Measurements from ENCODE around the gene WDPCP. TPM values are rescaled to one million over a fixed set of nuclear protein-coding genes. Genes with fewer than 3 reads are reported as not detected.
"Not testable (repeated sequence)": the region's sequence is repeated elsewhere in the genome, so short reads cannot be mapped to it uniquely, and the experiment has no call there.

WDPCP gene
- total RNA-seq, 1 donor = 16.3 TPM

DNA sequence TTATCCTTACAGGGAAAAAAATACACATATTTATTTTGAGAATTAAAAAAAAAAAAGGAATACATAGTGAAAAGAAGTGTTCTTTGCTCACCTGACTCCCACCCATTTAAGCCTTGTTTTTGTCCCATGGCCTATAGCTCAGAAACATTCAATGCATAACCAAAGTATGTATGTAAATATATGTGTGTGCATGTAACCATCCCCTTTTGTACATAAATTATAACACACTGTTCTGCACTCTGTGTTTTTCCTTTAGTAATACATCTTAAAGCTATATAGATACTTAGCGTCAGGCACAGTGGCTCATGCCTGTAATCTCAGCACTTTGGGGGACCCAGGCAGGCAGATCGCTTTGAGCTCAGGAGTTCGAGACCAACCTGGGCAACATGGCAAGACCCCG is 22.2 kb upstream of the WDPCP start:
- Histone ChIP-seq H3K27ac (ENCODE audit: low read depth, low read length) (no peak overlapping the region), H3K79me2 (ENCODE audit: insufficient read depth, low read length) (no peaks in the 10 kb centered on the region), H4K20me1 (ENCODE audit: insufficient read depth, low read length) (no peaks in the 10 kb centered on the region), H3K27me3 (ENCODE audit: insufficient read depth, low read length) (no peaks in the 10 kb centered on the region), H2AFZ (ENCODE audit: low read length) (no peak overlapping the region), H3K9me3 (ENCODE audit: low read depth, low read length) (no peaks in the 10 kb centered on the region), H3K4me1 (ENCODE audit: insufficient read depth, low read length) (peaks cover 12% of the 10 kb centered on the region), H3K4me3 (ENCODE audit: insufficient read depth, low read length) (no peak overlapping the region), H3K36me3 (ENCODE audit: insufficient read depth, low read length) (peaks cover 17% of the 10 kb centered on the region), H3K4me2 (ENCODE audit: insufficient read depth, low read length) (no peak overlapping the region)
- TF ChIP-seq, protein P1, sequence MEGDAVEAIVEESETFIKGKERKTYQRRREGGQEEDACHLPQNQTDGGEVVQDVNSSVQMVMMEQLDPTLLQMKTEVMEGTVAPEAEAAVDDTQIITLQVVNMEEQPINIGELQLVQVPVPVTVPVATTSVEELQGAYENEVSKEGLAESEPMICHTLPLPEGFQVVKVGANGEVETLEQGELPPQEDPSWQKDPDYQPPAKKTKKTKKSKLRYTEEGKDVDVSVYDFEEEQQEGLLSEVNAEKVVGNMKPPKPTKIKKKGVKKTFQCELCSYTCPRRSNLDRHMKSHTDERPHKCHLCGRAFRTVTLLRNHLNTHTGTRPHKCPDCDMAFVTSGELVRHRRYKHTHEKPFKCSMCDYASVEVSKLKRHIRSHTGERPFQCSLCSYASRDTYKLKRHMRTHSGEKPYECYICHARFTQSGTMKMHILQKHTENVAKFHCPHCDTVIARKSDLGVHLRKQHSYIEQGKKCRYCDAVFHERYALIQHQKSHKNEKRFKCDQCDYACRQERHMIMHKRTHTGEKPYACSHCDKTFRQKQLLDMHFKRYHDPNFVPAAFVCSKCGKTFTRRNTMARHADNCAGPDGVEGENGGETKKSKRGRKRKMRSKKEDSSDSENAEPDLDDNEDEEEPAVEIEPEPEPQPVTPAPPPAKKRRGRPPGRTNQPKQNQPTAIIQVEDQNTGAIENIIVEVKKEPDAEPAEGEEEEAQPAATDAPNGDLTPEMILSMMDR (IDR thresholded peaks at IDR 0.05; ENCODE audit: extremely low read depth, low read depth, low read length) = no peak
- DNase-seq (ENCODE audit: insufficient read length, low spot score, missing footprints) = no peak

DNA sequence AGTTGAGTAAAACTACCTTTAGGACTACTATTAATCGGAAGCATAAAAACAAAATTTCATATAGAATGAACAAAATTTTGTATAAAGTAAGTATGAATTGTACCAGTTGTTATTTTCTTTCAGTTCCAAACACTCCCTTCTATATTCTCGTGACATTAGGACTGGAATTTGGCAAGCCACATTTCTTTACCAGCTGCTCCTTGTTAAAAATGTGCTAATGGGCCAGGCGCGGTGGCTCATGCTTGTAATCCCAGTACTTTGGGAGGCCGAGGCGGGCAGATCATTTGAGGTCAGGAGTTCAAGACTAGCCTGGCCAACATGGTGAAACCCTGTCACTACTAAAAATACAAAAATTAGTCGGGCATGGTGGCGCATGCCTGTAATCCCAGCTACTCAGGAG is 20.6 kb upstream of the WDPCP start:
- H3K9me3 ChIP-seq (ENCODE audit: low read depth, low read length); H4K20me1 ChIP-seq (ENCODE audit: insufficient read depth, low read length); H3K4me3 ChIP-seq (ENCODE audit: insufficient read depth, low read length); H3K4me1 ChIP-seq (ENCODE audit: insufficient read depth, low read length); H3K27me3 ChIP-seq (ENCODE audit: insufficient read depth, low read length); H2AFZ ChIP-seq (ENCODE audit: low read length); H3K79me2 ChIP-seq (ENCODE audit: insufficient read depth, low read length); DNase-seq (ENCODE audit: insufficient read length, low spot score, missing footprints); H3K4me2 ChIP-seq (ENCODE audit: insufficient read depth, low read length); H3K27ac ChIP-seq (ENCODE audit: low read depth, low read length): not testable (repeated sequence)
- peaks cover 33% of the 10 kb centered on the region for H3K36me3 ChIP-seq (ENCODE audit: insufficient read depth, low read length)

- no peak for DNase-seq (ENCODE audit: insufficient read length, low spot score, missing footprints)
- no peak overlapping the region for H3K4me3 ChIP-seq (ENCODE audit: insufficient read depth, low read length)
- H3K79me2 ChIP-seq (ENCODE audit: insufficient read depth, low read length) = no peaks in the 10 kb centered on the region
- no peaks in the 10 kb centered on the region for H3K27me3 ChIP-seq (ENCODE audit: insufficient read depth, low read length)
- peaks cover 62% of the 10 kb centered on the region for H3K36me3 ChIP-seq (ENCODE audit: insufficient read depth, low read length)
- TF ChIP-seq, protein P1 (IDR thresholded peaks at IDR 0.05; ENCODE audit: extremely low read depth, low read depth, low read length) = no peak
- no peak overlapping the region for H2AFZ ChIP-seq (ENCODE audit: low read length)
- H3K9me3 ChIP-seq (ENCODE audit: low read depth, low read length) = no peaks in the 10 kb centered on the region
- H3K27ac ChIP-seq (ENCODE audit: low read depth, low read length) = no peak overlapping the region
- no peaks in the 10 kb centered on the region for H4K20me1 ChIP-seq (ENCODE audit: insufficient read depth, low read length)
- H3K4me2 ChIP-seq (ENCODE audit: insufficient read depth, low read length) = no peak overlapping the region
- no peaks in the 10 kb centered on the region for H3K4me1 ChIP-seq (ENCODE audit: insufficient read depth, low read length)
Observed at GRCh38 chr2:63604666-63605065, 16.4 kb upstream of the WDPCP start.

GRCh38 chr2:63600881-63601460 is 12.7 kb upstream of the WDPCP start:
- no peaks in the 10 kb centered on the region for H4K20me1 ChIP-seq (ENCODE audit: insufficient read depth, low read length)
- no peaks in the 10 kb centered on the region for H3K27me3 ChIP-seq (ENCODE audit: insufficient read depth, low read length)
- H2AFZ ChIP-seq (ENCODE audit: low read length) = no peak overlapping the region
- no peak overlapping the region for H3K4me2 ChIP-seq (ENCODE audit: insufficient read depth, low read length)
- H3K9me3 ChIP-seq (ENCODE audit: low read depth, low read length) = no peaks in the 10 kb centered on the region
- peaks cover 9% of the 10 kb centered on the region for H3K79me2 ChIP-seq (ENCODE audit: insufficient read depth, low read length)
- H3K4me1 ChIP-seq (ENCODE audit: insufficient read depth, low read length) = no peaks in the 10 kb centered on the region
- no peak for DNase-seq (ENCODE audit: insufficient read length, low spot score, missing footprints)
- peaks cover 66% of the 10 kb centered on the region for H3K36me3 ChIP-seq (ENCODE audit: insufficient read depth, low read length)
- TF ChIP-seq, protein P1 (IDR thresholded peaks at IDR 0.05; ENCODE audit: extremely low read depth, low read depth, low read length) = no peak
- no peak overlapping the region for H3K27ac ChIP-seq (ENCODE audit: low read depth, low read length)
- H3K4me3 ChIP-seq (ENCODE audit: insufficient read depth, low read length) = no peak overlapping the region
